Myocyte (in vitro differentiated cells): ENCODE data around the gene NTM. TPM values are rescaled to one million over a fixed set of nuclear protein-coding genes. Genes with fewer than 3 reads are reported as not detected.
"Not testable (repeated sequence)": the region's sequence is repeated elsewhere in the genome, so short reads cannot be mapped to it uniquely, and the experiment has no call there.

Experiments
- DNase-seq: peaks from one replicate; pipeline ENCODE4 v3.0.0-alpha.2; 2012; ENCODE audit warnings: low read depth
- total RNA-seq: library from RNA; depleted of rRNA; stranded (reverse); fragments of >200 nt; gene quantifications from 2 replicates; pipeline ENCODE4 v1.2.3, GENCODE V29; 2014

The NTM gene
- total RNA-seq, 1 donor from 2014 or later, result 41.5 TPM

GRCh38 chr11:132334769-132335280 is 964.4 kb downstream of the NTM start:
- no peak for DNase-seq

GRCh38 chr11:132335311-132335710 is 964.9 kb downstream of the NTM start:
- no peak for DNase-seq

GRCh38 chr11:132336781-132337535 is 966.5 kb downstream of the NTM start:
- no peak for DNase-seq

- no peak for DNase-seq
Measured at GRCh38 chr11:132337819-132338416, 967.5 kb downstream of the NTM start.

GRCh38 chr11:132342408-132342807 is 972.0 kb downstream of the NTM start:
- no peak for DNase-seq

GRCh38 chr11:132343445-132344175 is 973.2 kb downstream of the NTM start:
- DNase-seq, result no peak

GRCh38 chr11:132346558-132347148 is 976.2 kb downstream of the NTM start:
- DNase-seq, result no peak

- DNase-seq, result no peak
Measured at GRCh38 chr11:132347156-132348090, 977.0 kb downstream of the NTM start.

- peak; percentile 41 for DNase-seq
Measured at GRCh38 chr11:132349811-132350733, 979.7 kb downstream of the NTM start.

GRCh38 chr11:132351050-132351449 is 980.6 kb downstream of the NTM start:
- no peak for DNase-seq

- no peak for DNase-seq
Measured at GRCh38 chr11:132352497-132352896, 982.1 kb downstream of the NTM start.

GRCh38 chr11:132353255-132353654 is 982.8 kb downstream of the NTM start:
- no peak for DNase-seq

- DNase-seq, result no peak
Measured at GRCh38 chr11:132357811-132358572, 987.6 kb downstream of the NTM start.

GRCh38 chr11:132358573-132358953 is 988.1 kb downstream of the NTM start:
- no peak for DNase-seq

GRCh38 chr11:132361011-132361550 is 990.7 kb downstream of the NTM start:
- DNase-seq, result no peak

- DNase-seq, result no peak
Measured at GRCh38 chr11:132365650-132366049, 995.2 kb downstream of the NTM start.

GRCh38 chr11:132367293-132367692 is 996.9 kb downstream of the NTM start:
- no peak for DNase-seq

- not testable (repeated sequence) for DNase-seq
Measured at GRCh38 chr11:132370114-132370513, 999.7 kb downstream of the NTM start.
